Thyroid gland (tissue), 4 donors: Measurements from ENCODE around the gene CACTIN. TPM values are rescaled to one million over a fixed set of nuclear protein-coding genes. Genes with fewer than 3 reads are reported as not detected.

Source experiments
- DNase-seq, 2 donors: peaks; one replicate each; pipeline ENCODE4 v3.0.0-alpha.2; 2019
- H3K27ac ChIP-seq, 3 donors: fragments of 200-600 bp; sonication (generic); 1 replicate in 2 of 3; 2 replicates in 1 of 3; pipeline ENCODE4 v1.5.1; 2016 to 2019; ENCODE audit warnings: mild to moderate bottlenecking in 1 of 3, moderate library complexity in 1 of 3
- H3K27me3 ChIP-seq: fragments of 200-600 bp; sonication (generic); one replicate; pipeline ENCODE4 v1.5.1; 2019
- H3K36me3 ChIP-seq, 2 donors: fragments of 200-600 bp; sonication (generic); one replicate each; pipeline ENCODE4 v1.5.1; 2016 to 2019
- H3K4me1 ChIP-seq, 2 donors: fragments of 200-600 bp; sonication (generic); one replicate each; pipeline ENCODE4 v1.5.1; 2017 to 2019
- H3K4me3 ChIP-seq, 3 donors: fragments of 200-600 bp; sonication (generic); replicated peaks in 1 of 3; 1 replicate in 2 of 3; 2 replicates in 1 of 3; pipeline ENCODE4 v1.5.1; 2016; ENCODE audit warnings: mild to moderate bottlenecking in 1 of 3
- H3K9me3 ChIP-seq: fragments of 200-600 bp; sonication (generic); one replicate; pipeline ENCODE4 v1.5.1; 2017
- CTCF ChIP-seq, 6 experiments: fragments of 200-600 bp in 3 of 6; fragments of 450-650 bp in 3 of 6; sonication (generic) in 3 of 6; IDR thresholded peaks; one replicate each; pipeline ENCODE4 v1.5.1; 2016 to 2019; ENCODE audit warnings: antibody characterized with exemption in 6 of 6, mild to moderate bottlenecking in 2 of 6, inconsistent platforms in 1 of 6, moderate library complexity in 1 of 6
- POLR2A ChIP-seq, 2 donors: fragments of 450-650 bp; IDR thresholded peaks; one replicate each; pipeline ENCODE4 v1.6.1; 2017; ENCODE audit warnings: antibody characterized with exemption in 2 of 2, mild to moderate bottlenecking in 2 of 2, moderate library complexity in 1 of 2
- WGBS, 2 donors: methylation state at CpG; one replicate each; pipeline ENCODE4 v1.1.5; 2017; 5-methylcytosine and 5-hydroxymethylcytosine counted together
- intact Hi-C: fragments of 100-400 bp; cut with DNase I; formaldehyde crosslinking; loops from one replicate; pipeline ENCODE4 v1.15.1; 2023
- total RNA-seq, 4 donors: library from RNA; depleted of rRNA; stranded (reverse); fragments of >200 nt; gene quantifications; one replicate each; pipeline ENCODE4 v1.2.3, GENCODE V29; 2016

CACTIN gene
- total RNA-seq, 4 donors from 2014 or later, result 18.8 to 30.6 (median 24.5) TPM

- WGBS, 2 donors, result 97 to 99% methylated on average over 27 to 32 of the region's 33 CpGs
- Histone ChIP-seq H3K27me3 (no peaks in the 10 kb centered on the region), H3K9me3 (no peaks in the 10 kb centered on the region), H3K27ac (no peak overlapping the region), H3K36me3 (peaks cover 18 to 20% of the 10 kb centered on the region in 2 donors), H3K4me3 (no peak overlapping the region), H3K4me1 (peaks cover 4 to 19% of the 10 kb centered on the region in 2 donors)
- intact Hi-C loops, result no loop called here
- TF ChIP-seq CTCF (IDR thresholded peaks at IDR 0.05) (no peak), POLR2A (IDR thresholded peaks at IDR 0.05) (no peak)
- no peak for DNase-seq
Observed at GRCh38 chr19:3612330-3612729, 14.3 kb downstream of the CACTIN start.

GRCh38 chr19:3611841-3612240 lies 14.7 kb downstream of the CACTIN start:
- 95 to 96% methylated on average over 28 to 36 of the region's 36 CpGs for WGBS, 2 donors
- H3K27ac ChIP-seq, result no peak overlapping the region
- TF ChIP-seq POLR2A (IDR thresholded peaks at IDR 0.05) (no peak), CTCF (IDR thresholded peaks at IDR 0.05) (no peak)
- H3K4me3 ChIP-seq, result no peak overlapping the region
- peaks cover 7 to 24% of the 10 kb centered on the region in 2 donors for H3K4me1 ChIP-seq
- DNase-seq, result no peak
- peaks cover 18 to 20% of the 10 kb centered on the region in 2 donors for H3K36me3 ChIP-seq
- H3K27me3 ChIP-seq, result peaks cover 3% of the 10 kb centered on the region
- no peaks in the 10 kb centered on the region for H3K9me3 ChIP-seq
- intact Hi-C loops, result no loop called here

- peaks cover 12% of the 10 kb centered on the region for H3K27me3 ChIP-seq
- intact Hi-C loops, result no loop called here
- no peak for DNase-seq
- peaks cover 18 to 20% of the 10 kb centered on the region in 2 donors for H3K36me3 ChIP-seq
- peaks cover 13 to 32% of the 10 kb centered on the region in 2 donors for H3K4me1 ChIP-seq
- no peak overlapping the region for H3K27ac ChIP-seq
- H3K9me3 ChIP-seq, result no peaks in the 10 kb centered on the region
- 82 to 92% methylated on average over 19 to 20 of the region's 41 CpGs for WGBS, 2 donors
- no peak overlapping the region for H3K4me3 ChIP-seq
- TF ChIP-seq CTCF (IDR thresholded peaks at IDR 0.05) (no peak), POLR2A (IDR thresholded peaks at IDR 0.05) (no peak)
Observed at GRCh38 chr19:3610745-3611717, 15.6 kb downstream of the CACTIN start.

- H3K27ac ChIP-seq, result peak overlapping the region in 2 of 3 donors; percentile 45 to 79
- DNase-seq, result no peak
- no peak overlapping the region for H3K4me3 ChIP-seq
- peaks cover 14 to 33% of the 10 kb centered on the region in 2 donors for H3K4me1 ChIP-seq
- intact Hi-C loops, result no loop called here
- 75 to 79% methylated on average over 19 to 23 of the region's 24 CpGs for WGBS, 2 donors
- H3K27me3 ChIP-seq, result peaks cover 13% of the 10 kb centered on the region
- TF ChIP-seq CTCF (IDR thresholded peaks at IDR 0.05), result no peak
- no peak for TF ChIP-seq POLR2A (IDR thresholded peaks at IDR 0.05)
- H3K36me3 ChIP-seq, result peaks cover 18 to 20% of the 10 kb centered on the region in 2 donors
- H3K9me3 ChIP-seq, result no peaks in the 10 kb centered on the region
Observed at GRCh38 chr19:3609779-3610719, 16.5 kb downstream of the CACTIN start.
